22Rv1 (cell line): ENCODE results near the gene MRPS31.

Source experiments
- ZFX ChIP-seq: fragments of 450-650 bp; IDR thresholded peaks from 2 replicates; pipeline ENCODE4 v1.6.1; 2017; ENCODE audit warnings: antibody characterized with exemption, borderline replicate concordance
- TF ChIP-seq, protein P1 (sequence below): fragments of 450-650 bp; IDR thresholded peaks from 2 replicates; pipeline ENCODE4 v1.5.1; 2017; ENCODE audit warnings: mild to moderate bottlenecking

DNA sequence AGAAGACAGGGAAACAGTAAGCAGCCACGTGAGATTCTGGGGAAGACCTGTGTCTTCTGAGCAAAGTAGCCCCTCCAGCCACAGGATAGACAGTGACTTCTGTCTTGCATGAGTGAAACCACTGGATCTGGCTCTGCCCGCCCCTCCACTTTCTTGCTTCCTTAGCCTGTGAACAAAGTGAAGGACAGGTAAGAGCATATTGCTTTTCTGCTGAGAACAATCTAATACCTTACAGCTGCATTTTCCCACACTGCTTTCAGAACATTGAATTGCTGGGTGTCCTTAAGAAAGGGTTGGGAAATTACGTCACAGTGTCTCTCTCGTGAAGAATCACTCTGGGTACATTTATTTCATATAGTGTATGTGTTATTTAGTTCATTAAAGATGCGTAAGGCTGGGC, 29.6 kb upstream of the MRPS31 start:
- TF ChIP-seq, protein P1, sequence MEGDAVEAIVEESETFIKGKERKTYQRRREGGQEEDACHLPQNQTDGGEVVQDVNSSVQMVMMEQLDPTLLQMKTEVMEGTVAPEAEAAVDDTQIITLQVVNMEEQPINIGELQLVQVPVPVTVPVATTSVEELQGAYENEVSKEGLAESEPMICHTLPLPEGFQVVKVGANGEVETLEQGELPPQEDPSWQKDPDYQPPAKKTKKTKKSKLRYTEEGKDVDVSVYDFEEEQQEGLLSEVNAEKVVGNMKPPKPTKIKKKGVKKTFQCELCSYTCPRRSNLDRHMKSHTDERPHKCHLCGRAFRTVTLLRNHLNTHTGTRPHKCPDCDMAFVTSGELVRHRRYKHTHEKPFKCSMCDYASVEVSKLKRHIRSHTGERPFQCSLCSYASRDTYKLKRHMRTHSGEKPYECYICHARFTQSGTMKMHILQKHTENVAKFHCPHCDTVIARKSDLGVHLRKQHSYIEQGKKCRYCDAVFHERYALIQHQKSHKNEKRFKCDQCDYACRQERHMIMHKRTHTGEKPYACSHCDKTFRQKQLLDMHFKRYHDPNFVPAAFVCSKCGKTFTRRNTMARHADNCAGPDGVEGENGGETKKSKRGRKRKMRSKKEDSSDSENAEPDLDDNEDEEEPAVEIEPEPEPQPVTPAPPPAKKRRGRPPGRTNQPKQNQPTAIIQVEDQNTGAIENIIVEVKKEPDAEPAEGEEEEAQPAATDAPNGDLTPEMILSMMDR, result no peak
- no peak for TF ChIP-seq ZFX
